Left ventricle myocardium inferior (tissue), 1 donor: ENCODE measurements around the gene RAB7B. TPM values are rescaled to one million over a fixed set of nuclear protein-coding genes. Genes with fewer than 3 reads are reported as not detected.

Experiments
- DNase-seq: peaks from one replicate; pipeline ENCODE4 v3.0.0-alpha.2; 2020
- H3K27ac ChIP-seq: fragments of 200-600 bp; replicated peaks from 2 replicates; pipeline ENCODE4 v1.8.0; 2021
- H3K27me3 ChIP-seq: fragments of 200-600 bp; 2 replicates; pipeline ENCODE4 v1.8.0; 2021; ENCODE audit warnings: low read depth
- H3K36me3 ChIP-seq: fragments of 200-600 bp; 2 replicates; pipeline ENCODE4 v1.8.0; 2021
- H3K4me1 ChIP-seq: fragments of 200-600 bp; 2 replicates; pipeline ENCODE4 v1.8.0; 2021
- H3K4me3 ChIP-seq: fragments of 200-600 bp; 2 replicates; pipeline ENCODE4 v1.8.0; 2021; ENCODE audit warnings: mild to moderate bottlenecking, moderate library complexity
- H3K9me3 ChIP-seq: fragments of 200-600 bp; replicated peaks from 2 replicates; pipeline ENCODE4 v1.8.0; 2021
- intact Hi-C: fragments of 100-400 bp; cut with micrococcal nuclease; formaldehyde crosslinking; loops from one replicate; pipeline ENCODE4 v1.11.0; 2022
- total RNA-seq: library from RNA; stranded (reverse); fragmentation: NEBNext Ultra II Directional; extraction: Animal tissue kit (Norgen Biotek cat#: 25700); gene quantifications from one replicate; pipeline ENCODE4 v1.2.1, GENCODE V29; 2021
- TF ChIP-seq, protein P1 (sequence below): fragments of 200-600 bp; IDR thresholded peaks from 2 replicates; pipeline ENCODE4 v1.8.0; 2021; ENCODE audit warnings: antibody characterized with exemption, mild to moderate bottlenecking, borderline replicate concordance
- donor health status: DM: no; HTN: yes; CAD: no; lungs with severe emphysema.

RAB7B gene
- total RNA-seq, 1 donor from 2014 or later: 1.4 TPM

DNA sequence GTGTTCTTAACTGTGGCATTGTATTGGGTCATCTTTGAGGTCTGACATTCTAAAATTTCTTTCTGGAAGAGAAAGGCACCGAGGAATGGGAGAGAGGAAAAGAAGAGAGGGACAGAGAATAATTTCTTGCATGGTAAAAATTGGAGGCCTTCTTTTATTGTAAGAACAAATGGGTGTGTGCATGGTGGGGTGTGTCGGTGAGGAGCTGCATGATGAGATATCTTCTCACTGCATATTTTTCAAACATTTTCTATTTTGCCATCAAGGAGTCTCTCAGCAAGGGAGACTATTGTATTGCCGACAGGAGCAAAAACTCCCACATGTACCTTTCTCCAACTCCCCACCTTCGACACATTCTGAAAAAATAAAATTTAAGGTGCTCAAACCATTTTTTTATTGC is 27.0 kb upstream of the RAB7B start:
- Histone ChIP-seq H3K36me3 (no peaks in the 10 kb centered on the region), H3K4me1 (no peaks in the 10 kb centered on the region), H3K9me3 (no peaks in the 10 kb centered on the region), H3K27me3 (peaks cover 32% of the 10 kb centered on the region), H3K27ac (no peak overlapping the region), H3K4me3 (no peak overlapping the region)
- TF ChIP-seq, protein P1, sequence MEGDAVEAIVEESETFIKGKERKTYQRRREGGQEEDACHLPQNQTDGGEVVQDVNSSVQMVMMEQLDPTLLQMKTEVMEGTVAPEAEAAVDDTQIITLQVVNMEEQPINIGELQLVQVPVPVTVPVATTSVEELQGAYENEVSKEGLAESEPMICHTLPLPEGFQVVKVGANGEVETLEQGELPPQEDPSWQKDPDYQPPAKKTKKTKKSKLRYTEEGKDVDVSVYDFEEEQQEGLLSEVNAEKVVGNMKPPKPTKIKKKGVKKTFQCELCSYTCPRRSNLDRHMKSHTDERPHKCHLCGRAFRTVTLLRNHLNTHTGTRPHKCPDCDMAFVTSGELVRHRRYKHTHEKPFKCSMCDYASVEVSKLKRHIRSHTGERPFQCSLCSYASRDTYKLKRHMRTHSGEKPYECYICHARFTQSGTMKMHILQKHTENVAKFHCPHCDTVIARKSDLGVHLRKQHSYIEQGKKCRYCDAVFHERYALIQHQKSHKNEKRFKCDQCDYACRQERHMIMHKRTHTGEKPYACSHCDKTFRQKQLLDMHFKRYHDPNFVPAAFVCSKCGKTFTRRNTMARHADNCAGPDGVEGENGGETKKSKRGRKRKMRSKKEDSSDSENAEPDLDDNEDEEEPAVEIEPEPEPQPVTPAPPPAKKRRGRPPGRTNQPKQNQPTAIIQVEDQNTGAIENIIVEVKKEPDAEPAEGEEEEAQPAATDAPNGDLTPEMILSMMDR: no peak
- intact Hi-C loops: loop anchor here (10.0 kb wide), 1 partner anchor 75 kb away; no protein-coding TSS in a partner anchor
- no peak for DNase-seq

DNA sequence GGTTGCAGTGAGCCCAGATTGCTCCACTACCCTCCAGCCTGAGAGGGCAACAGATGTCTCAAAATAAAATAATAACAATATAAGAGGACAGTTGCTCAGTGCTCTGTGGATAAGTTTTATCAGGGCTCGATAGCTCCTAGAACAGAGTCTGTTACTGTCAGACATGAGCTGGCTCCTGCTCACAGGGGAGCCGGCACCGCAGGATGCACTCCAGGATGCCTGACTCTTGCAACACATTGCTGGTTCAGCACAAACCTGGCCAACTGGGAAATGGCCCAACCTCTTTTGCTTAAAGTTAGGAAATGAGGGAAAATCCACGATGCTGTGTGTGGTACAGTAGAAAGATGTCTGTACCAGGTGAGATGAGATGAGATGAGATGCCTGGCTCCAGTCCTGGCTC is 26.3 kb upstream of the RAB7B start:
- Histone ChIP-seq H3K4me3 (no peak overlapping the region), H3K4me1 (no peaks in the 10 kb centered on the region), H3K36me3 (no peaks in the 10 kb centered on the region), H3K9me3 (no peaks in the 10 kb centered on the region), H3K27ac (no peak overlapping the region), H3K27me3 (peaks cover 25% of the 10 kb centered on the region)
- TF ChIP-seq, protein P1: no peak
- intact Hi-C loops: no loop called here
- peak; percentile 32 for DNase-seq

DNA sequence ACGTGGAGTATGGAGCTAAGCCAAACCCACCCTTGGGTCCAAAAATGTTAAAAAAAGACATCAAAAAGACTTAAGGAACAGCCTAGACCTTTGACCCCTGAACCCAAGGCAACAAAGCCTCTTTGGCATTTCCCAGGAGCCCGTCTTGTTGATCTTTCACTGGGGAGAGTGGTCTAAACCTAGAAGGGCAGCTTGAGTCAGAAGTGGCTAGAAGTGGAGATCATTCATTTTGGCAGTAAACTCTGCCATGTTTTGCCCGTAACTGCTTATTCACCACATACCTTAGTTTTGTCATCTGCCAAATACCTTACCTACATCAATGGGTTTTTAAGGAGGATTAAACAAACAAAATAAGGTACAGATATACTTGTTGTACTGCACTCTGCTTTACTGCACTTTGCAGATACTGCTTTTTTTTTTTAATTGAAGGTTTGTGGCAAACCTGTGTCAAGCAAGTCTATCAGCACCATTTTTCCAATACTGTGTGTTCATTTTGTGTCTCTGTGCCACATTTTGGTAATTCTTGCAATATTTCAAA is 22.2 kb upstream of the RAB7B start:
- no peaks in the 10 kb centered on the region for H3K9me3 ChIP-seq
- H3K27ac ChIP-seq: no peak overlapping the region
- H3K4me1 ChIP-seq: no peaks in the 10 kb centered on the region
- DNase-seq: no peak
- no peak overlapping the region for H3K4me3 ChIP-seq
- peaks cover 24% of the 10 kb centered on the region for H3K27me3 ChIP-seq
- TF ChIP-seq, protein P1: no peak
- no peaks in the 10 kb centered on the region for H3K36me3 ChIP-seq
- intact Hi-C loops: no loop called here

DNA sequence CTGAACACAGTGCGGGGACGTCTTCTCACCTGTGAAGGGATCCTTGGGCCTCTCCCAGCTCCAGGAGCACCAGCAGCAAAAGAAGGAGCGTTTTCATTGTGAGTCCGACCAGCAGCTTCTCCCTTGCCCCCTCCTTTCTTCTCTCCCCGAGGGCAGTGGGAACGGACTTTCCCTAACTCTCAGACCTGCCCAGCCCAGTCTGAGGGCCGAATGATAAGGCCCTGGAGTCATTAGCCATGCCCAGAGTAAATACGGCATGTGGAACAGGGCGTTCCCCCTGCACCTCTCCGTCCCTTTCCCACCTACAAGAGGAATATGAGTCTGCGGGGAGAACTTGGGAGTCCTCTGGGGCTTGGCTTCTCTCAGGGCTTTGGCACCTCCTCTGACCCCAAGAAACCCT is 20.5 kb upstream of the RAB7B start, which contains the start of gene CTSE:
Gene CTSE, minus strand, starts transcription at position 201 of the 400 bp plus-strand sequence. Its CDS starts 104 bp downstream, at position 97.
- H3K27ac ChIP-seq: no peak within 1 kb of the TSS
- DNase-seq: no peak
- intact Hi-C loops: no loop called here
- TF ChIP-seq, protein P1: no peak
- H3K36me3 ChIP-seq: no peaks in the 10 kb centered on the region
- no peaks in the 10 kb centered on the region for H3K4me1 ChIP-seq
- H3K9me3 ChIP-seq: no peaks in the 10 kb centered on the region
- H3K4me3 ChIP-seq: no peak within 1 kb of the TSS
- peaks cover 12% of the 10 kb centered on the region for H3K27me3 ChIP-seq

GRCh38 chr1:206022766-206023165 is 19.6 kb upstream of the RAB7B start:
- H3K4me1 ChIP-seq: no peaks in the 10 kb centered on the region

More at GRCh38 chr1:206022766-206023165, 19.6 kb upstream of the RAB7B start:
- H3K4me3 ChIP-seq: no peak overlapping the region
- H3K27me3 ChIP-seq: peaks cover 3% of the 10 kb centered on the region
- no peak overlapping the region for H3K27ac ChIP-seq
- no peak for DNase-seq
- H3K36me3 ChIP-seq: no peaks in the 10 kb centered on the region
- TF ChIP-seq, protein P1: no peak
- intact Hi-C loops: no loop called here
- no peaks in the 10 kb centered on the region for H3K9me3 ChIP-seq
